Measurements from ENCODE around the gene CASK.

GRCh38 chrX:41734530-41734929, 188.8 kb downstream of the CASK start:
- TF ChIP-seq, protein P1, sequence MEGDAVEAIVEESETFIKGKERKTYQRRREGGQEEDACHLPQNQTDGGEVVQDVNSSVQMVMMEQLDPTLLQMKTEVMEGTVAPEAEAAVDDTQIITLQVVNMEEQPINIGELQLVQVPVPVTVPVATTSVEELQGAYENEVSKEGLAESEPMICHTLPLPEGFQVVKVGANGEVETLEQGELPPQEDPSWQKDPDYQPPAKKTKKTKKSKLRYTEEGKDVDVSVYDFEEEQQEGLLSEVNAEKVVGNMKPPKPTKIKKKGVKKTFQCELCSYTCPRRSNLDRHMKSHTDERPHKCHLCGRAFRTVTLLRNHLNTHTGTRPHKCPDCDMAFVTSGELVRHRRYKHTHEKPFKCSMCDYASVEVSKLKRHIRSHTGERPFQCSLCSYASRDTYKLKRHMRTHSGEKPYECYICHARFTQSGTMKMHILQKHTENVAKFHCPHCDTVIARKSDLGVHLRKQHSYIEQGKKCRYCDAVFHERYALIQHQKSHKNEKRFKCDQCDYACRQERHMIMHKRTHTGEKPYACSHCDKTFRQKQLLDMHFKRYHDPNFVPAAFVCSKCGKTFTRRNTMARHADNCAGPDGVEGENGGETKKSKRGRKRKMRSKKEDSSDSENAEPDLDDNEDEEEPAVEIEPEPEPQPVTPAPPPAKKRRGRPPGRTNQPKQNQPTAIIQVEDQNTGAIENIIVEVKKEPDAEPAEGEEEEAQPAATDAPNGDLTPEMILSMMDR (IDR thresholded peaks at IDR 0.05; ENCODE audit: poor library complexity) = peak; percentile 23
- no peak for TF ChIP-seq EZH2 (IDR thresholded peaks at IDR 0.05; ENCODE audit: borderline replicate concordance)
